SK-N-SH treated with all-trans-retinoic acid at 6 μM for 48 hours (cell line): ENCODE results near the gene S100A1.

ENCODE experiments used
- ARNTL ChIP-seq: fragments of 450-650 bp; formaldehyde crosslinking; IDR thresholded peaks from 2 replicates; pipeline ENCODE4 v1.5.0; 2020; ENCODE audit warnings: low read depth, mild to moderate bottlenecking, moderate library complexity, borderline replicate concordance
- GLIS3 ChIP-seq: fragments of 250-450 bp; sonication (Bioruptor Pico); IDR thresholded peaks from 2 replicates; pipeline ENCODE4 v1.5.0; 2020; ENCODE audit warnings: mild to moderate bottlenecking, moderate library complexity
- ISL1 ChIP-seq: fragments of 250-450 bp; sonication (Bioruptor Pico); IDR thresholded peaks from 2 replicates; pipeline ENCODE4 v2.1.2; 2022; ENCODE audit warnings: mild to moderate bottlenecking, moderate library complexity
- PATZ1 ChIP-seq: fragments of 250-450 bp; sonication (Bioruptor Pico); IDR thresholded peaks from 2 replicates; pipeline ENCODE4 v1.8.0; 2020; ENCODE audit warnings: mild to moderate bottlenecking, moderate library complexity, borderline replicate concordance
- RARB ChIP-seq: fragments of 250-450 bp; sonication (Bioruptor Pico); IDR thresholded peaks from 2 replicates; pipeline ENCODE4 v1.8.0; 2021; ENCODE audit warnings: mild to moderate bottlenecking, moderate library complexity
- TCF4 ChIP-seq: fragments of 250-450 bp; sonication (Bioruptor Pico); IDR thresholded peaks from 2 replicates; pipeline ENCODE4 v1.8.0; 2021; ENCODE audit warnings: mild to moderate bottlenecking, moderate library complexity, borderline replicate concordance
- TSHZ2 ChIP-seq: fragments of 250-450 bp; sonication (Bioruptor Pico); IDR thresholded peaks from 2 replicates; pipeline ENCODE4 v1.5.0; 2020; ENCODE audit warnings: mild to moderate bottlenecking, moderate library complexity
- ZC3H10 ChIP-seq: fragments of 250-450 bp; sonication (Bioruptor Pico); IDR thresholded peaks from 2 replicates; pipeline ENCODE4 v1.5.1; 2021; ENCODE audit warnings: mild to moderate bottlenecking, moderate library complexity
- ZFP30 ChIP-seq: fragments of 450-650 bp; formaldehyde crosslinking; IDR thresholded peaks from 2 replicates; pipeline ENCODE4 v1.5.0; 2022; ENCODE audit warnings: mild to moderate bottlenecking, moderate library complexity
- ZNF70 ChIP-seq: fragments of 450-650 bp; formaldehyde crosslinking; IDR thresholded peaks from 2 replicates; pipeline ENCODE4 v1.5.0; 2020; ENCODE audit warnings: mild to moderate bottlenecking, moderate library complexity

- TF ChIP-seq ZFP30 (CRISPR knock-in tag) (no peak), ARNTL (CRISPR knock-in tag) (no peak), ZC3H10 (no peak), PATZ1 (CRISPR knock-in tag) (no peak), RARB (no peak), GLIS3 (CRISPR knock-in tag) (no peak), TCF4 (CRISPR knock-in tag) (no peak), TSHZ2 (no peak), ZNF70 (CRISPR knock-in tag) (no peak), ISL1 (no peak)
Observed at GRCh38 chr1:153652805-153653500, 24.7 kb downstream of the S100A1 start.
